AG09319 (cell line): ENCODE results near the gene DAZL.

Source experiments
- DNase-seq: peaks from one replicate; pipeline ENCODE4 v3.0.0-alpha.2; 2010; ENCODE audit warnings: low read depth; ENCODE audit errors: extremely low read depth
- CTCF ChIP-seq: IDR thresholded peaks from 2 replicates; pipeline ENCODE4 v1.5.1; 2011; ENCODE audit warnings: low read depth, mild to moderate bottlenecking, inconsistent platforms, low read length, moderate library complexity

DAZL gene

GRCh38 chr3:16550676-16551341, 54.4 kb downstream of the DAZL start:
- peak; percentile 76 for TF ChIP-seq CTCF
- peak; percentile 68 for DNase-seq

GRCh38 chr3:16550305-16550675, 54.9 kb downstream of the DAZL start:
- DNase-seq: no peak
- TF ChIP-seq CTCF: no peak

GRCh38 chr3:16548721-16549120, 56.5 kb downstream of the DAZL start:
- peak; percentile 24 for DNase-seq
- TF ChIP-seq CTCF: no peak

- TF ChIP-seq CTCF: no peak
- DNase-seq: no peak
Measured at GRCh38 chr3:16547561-16548357, 57.5 kb downstream of the DAZL start.

GRCh38 chr3:16546186-16547010, 58.8 kb downstream of the DAZL start:
- no peak for TF ChIP-seq CTCF
- no peak for DNase-seq

- no peak for TF ChIP-seq CTCF
- DNase-seq: no peak
Measured at GRCh38 chr3:16545413-16546185, 59.6 kb downstream of the DAZL start.
